ENCODE results near the gene SRPK3.

Gene SRPK3

GRCh38 chrX:153771415-153772315 lies 9.2 kb upstream of the SRPK3 start:
- DNase-seq: no peak

- no peak for DNase-seq
These were observed 8.3 kb upstream of the SRPK3 start for GRCh38 chrX:153772316-153773217.

- DNase-seq: no peak
These were observed 7.6 kb upstream of the SRPK3 start for GRCh38 chrX:153773218-153773611.

- DNase-seq: no peak
These were observed 6.9 kb upstream of the SRPK3 start for GRCh38 chrX:153773741-153774575.

GRCh38 chrX:153774576-153775292 lies 6.1 kb upstream of the SRPK3 start:
- DNase-seq: no peak

GRCh38 chrX:153775293-153776119 lies 5.3 kb upstream of the SRPK3 start:
- DNase-seq: no peak

- no peak for DNase-seq
These were observed 4.7 kb upstream of the SRPK3 start for GRCh38 chrX:153776120-153776599.

GRCh38 chrX:153776611-153777045 lies 4.2 kb upstream of the SRPK3 start:
- no peak for DNase-seq

- no peak for DNase-seq
These were observed 3.4 kb upstream of the SRPK3 start for GRCh38 chrX:153777261-153778090.

GRCh38 chrX:153778181-153778580 lies 2.7 kb upstream of the SRPK3 start:
- no peak for DNase-seq

- no peak for DNase-seq
These were observed 2.1 kb upstream of the SRPK3 start for GRCh38 chrX:153778684-153779101.

GRCh38 chrX:153779891-153780677 lies 757 bp upstream of the SRPK3 start:
- no peak for DNase-seq

- no peak for DNase-seq
These were observed 697 bp downstream of the SRPK3 start for GRCh38 chrX:153781428-153782047.

GRCh38 chrX:153782313-153782712 lies 1.5 kb downstream of the SRPK3 start:
- DNase-seq: no peak

GRCh38 chrX:153782871-153783270 lies 2.0 kb downstream of the SRPK3 start:
- DNase-seq: no peak

- no peak for DNase-seq
These were observed 2.7 kb downstream of the SRPK3 start for GRCh38 chrX:153783378-153784013.

GRCh38 chrX:153784325-153784967 lies 3.6 kb downstream of the SRPK3 start:
- no peak for DNase-seq

GRCh38 chrX:153786669-153787068 lies 5.8 kb downstream of the SRPK3 start:
- no peak for DNase-seq

All from activated CD4-positive, alpha-beta T cell treated with anti-CD3 and anti-CD28 coated beads for 1 hour (primary cell).